Measurements from ENCODE around the gene ARFGEF3. TPM values are rescaled to one million over a fixed set of nuclear protein-coding genes. Genes with fewer than 3 reads are reported as not detected.

Gene ARFGEF3
- total RNA-seq, 1 experiment from 2014 or later, result 7.8 TPM

DNA sequence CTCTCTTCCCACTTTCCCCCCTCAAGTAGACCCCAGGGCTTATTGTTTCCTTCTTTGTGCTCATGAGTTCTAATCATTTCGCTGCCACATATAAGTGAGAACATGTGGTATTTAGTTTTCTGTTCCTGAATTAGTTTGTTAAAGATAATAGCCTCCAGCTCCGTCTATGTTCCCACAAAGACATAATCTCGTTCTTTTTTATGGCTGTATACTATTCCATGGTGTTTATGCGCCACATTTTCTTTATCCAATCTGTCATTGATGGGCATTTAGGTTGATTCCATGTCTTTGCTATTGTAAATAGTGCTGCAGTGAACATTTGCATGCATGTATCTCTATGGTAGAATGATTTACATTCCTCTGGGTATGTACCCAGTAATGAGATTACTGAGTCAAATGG lies 37.6 kb upstream of the ARFGEF3 start:
- Histone ChIP-seq H3K9ac (ENCODE audit: low read length) (no peak overlapping the region), H3F3A (ENCODE audit: low read length, unreplicated experiment) (no peaks in the 10 kb centered on the region), H3K4me1 (ENCODE audit: insufficient read depth, low read length) (no peaks in the 10 kb centered on the region), H3K79me2 (ENCODE audit: low read length) (no peaks in the 10 kb centered on the region), H2AFZ (ENCODE audit: low read length) (no peak overlapping the region), H3K27me3 (ENCODE audit: low read length) (no peaks in the 10 kb centered on the region), H3K4me2 (ENCODE audit: low read length) (no peak overlapping the region), H3K9me3 (ENCODE audit: low read length) (no peaks in the 10 kb centered on the region), H3K9me2 (replicated peaks; ENCODE audit: low read length) (no peaks in the 10 kb centered on the region), H3K27ac (ENCODE audit: low read length) (no peak overlapping the region), H3K4me3 (ENCODE audit: low read length) (no peak overlapping the region), H3K36me3 (ENCODE audit: low read depth, low read length) (no peaks in the 10 kb centered on the region), H4K20me1 (ENCODE audit: low read length) (no peaks in the 10 kb centered on the region)
- no peak for ATAC-seq
- intact Hi-C loops (cut with micrococcal nuclease), result no loop called here
- BruUV-seq (replicated peaks), result no TSS peak
- ChIA-PET POLR2A (ENCODE audit: unreplicated experiment) (no interaction called here), CTCF (interaction anchor here (0.6 kb wide), 1 partner anchor 148 kb away, joined by 3 read pairs; no protein-coding TSS in a partner anchor)
- no peak for DNase-seq
- TF ChIP-seq EZH2phosphoT487 (IDR thresholded peaks at IDR 0.05; ENCODE audit: borderline replicate concordance, low read length) (no peak), EZH2 (IDR thresholded peaks at IDR 0.05; ENCODE audit: low read length, unreplicated experiment) (no peak)
- TF ChIP-seq, protein P1, sequence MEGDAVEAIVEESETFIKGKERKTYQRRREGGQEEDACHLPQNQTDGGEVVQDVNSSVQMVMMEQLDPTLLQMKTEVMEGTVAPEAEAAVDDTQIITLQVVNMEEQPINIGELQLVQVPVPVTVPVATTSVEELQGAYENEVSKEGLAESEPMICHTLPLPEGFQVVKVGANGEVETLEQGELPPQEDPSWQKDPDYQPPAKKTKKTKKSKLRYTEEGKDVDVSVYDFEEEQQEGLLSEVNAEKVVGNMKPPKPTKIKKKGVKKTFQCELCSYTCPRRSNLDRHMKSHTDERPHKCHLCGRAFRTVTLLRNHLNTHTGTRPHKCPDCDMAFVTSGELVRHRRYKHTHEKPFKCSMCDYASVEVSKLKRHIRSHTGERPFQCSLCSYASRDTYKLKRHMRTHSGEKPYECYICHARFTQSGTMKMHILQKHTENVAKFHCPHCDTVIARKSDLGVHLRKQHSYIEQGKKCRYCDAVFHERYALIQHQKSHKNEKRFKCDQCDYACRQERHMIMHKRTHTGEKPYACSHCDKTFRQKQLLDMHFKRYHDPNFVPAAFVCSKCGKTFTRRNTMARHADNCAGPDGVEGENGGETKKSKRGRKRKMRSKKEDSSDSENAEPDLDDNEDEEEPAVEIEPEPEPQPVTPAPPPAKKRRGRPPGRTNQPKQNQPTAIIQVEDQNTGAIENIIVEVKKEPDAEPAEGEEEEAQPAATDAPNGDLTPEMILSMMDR (conservative IDR thresholded peaks at IDR 0.05; ENCODE audit: low read depth, low read length), result no peak

DNA sequence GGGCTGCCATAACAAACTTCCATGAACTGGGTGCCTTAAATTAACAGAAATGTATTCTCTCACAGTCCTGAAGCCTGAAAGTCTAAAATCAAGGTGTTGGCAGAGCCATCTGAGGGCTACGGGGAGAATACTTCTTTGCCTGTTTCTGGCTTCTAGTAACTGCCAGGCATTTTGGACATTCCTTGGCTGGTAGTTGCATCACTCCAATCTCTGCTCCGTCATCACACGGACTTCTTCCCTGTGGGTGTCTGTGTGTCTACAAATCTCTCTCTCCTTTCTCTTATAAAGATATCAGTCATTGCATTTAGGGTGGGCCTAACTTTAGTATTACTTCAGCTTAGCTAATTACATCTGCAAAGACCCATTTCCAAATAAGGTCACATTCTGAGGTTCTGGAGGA lies 33.6 kb upstream of the ARFGEF3 start:
- H3K9ac ChIP-seq (ENCODE audit: low read length), result no peak overlapping the region
- ATAC-seq (no peak), DNase-seq (no peak)
- H3K4me2 ChIP-seq (ENCODE audit: low read length), result no peak overlapping the region
- ChIA-PET CTCF (no interaction called here), POLR2A (ENCODE audit: unreplicated experiment) (no interaction called here)
- no peaks in the 10 kb centered on the region for H4K20me1 ChIP-seq (ENCODE audit: low read length)
- no peak overlapping the region for H3K4me3 ChIP-seq (ENCODE audit: low read length)
- H3K79me2 ChIP-seq (ENCODE audit: low read length), result no peaks in the 10 kb centered on the region
- H3K27me3 ChIP-seq (ENCODE audit: low read length), result no peaks in the 10 kb centered on the region
- H3K4me1 ChIP-seq (ENCODE audit: insufficient read depth, low read length), result no peaks in the 10 kb centered on the region
- H3K36me3 ChIP-seq (ENCODE audit: low read depth, low read length), result no peaks in the 10 kb centered on the region
- no peaks in the 10 kb centered on the region for H3K9me3 ChIP-seq (ENCODE audit: low read length)
- no peaks in the 10 kb centered on the region for H3K9me2 ChIP-seq (replicated peaks; ENCODE audit: low read length)
- H3F3A ChIP-seq (ENCODE audit: low read length, unreplicated experiment), result no peaks in the 10 kb centered on the region
- no TSS peak for BruUV-seq (replicated peaks)
- H2AFZ ChIP-seq (ENCODE audit: low read length), result no peak overlapping the region
- intact Hi-C loops (cut with micrococcal nuclease), result no loop called here
- TF ChIP-seq, protein P1 (conservative IDR thresholded peaks at IDR 0.05; ENCODE audit: low read depth, low read length), result no peak
- no peak for TF ChIP-seq EZH2phosphoT487 (IDR thresholded peaks at IDR 0.05; ENCODE audit: borderline replicate concordance, low read length)
- no peak for TF ChIP-seq EZH2 (IDR thresholded peaks at IDR 0.05; ENCODE audit: low read length, unreplicated experiment)
- no peak overlapping the region for H3K27ac ChIP-seq (ENCODE audit: low read length)

DNA sequence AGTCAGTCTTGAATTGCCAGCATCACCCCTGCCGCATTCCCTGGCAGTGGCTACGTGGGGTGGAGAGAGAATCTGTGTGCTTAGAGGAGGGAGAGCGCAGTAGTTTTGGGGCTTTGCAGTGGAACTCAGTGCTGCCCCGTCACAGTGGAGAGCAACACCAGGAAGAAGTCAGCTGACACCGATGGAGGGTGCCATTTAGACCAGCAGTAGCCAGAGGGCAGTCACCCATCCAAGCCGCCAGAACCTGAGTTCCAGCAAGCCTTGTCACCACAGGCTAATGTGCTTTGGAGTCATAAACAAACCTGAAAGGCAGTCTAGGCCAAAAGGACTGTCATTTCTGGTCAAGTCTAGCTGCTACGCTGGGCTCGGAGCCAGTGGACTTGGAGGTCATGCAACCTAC lies 32.5 kb upstream of the ARFGEF3 start:
- H3K4me1 ChIP-seq (ENCODE audit: insufficient read depth, low read length), result no peaks in the 10 kb centered on the region
- no peak overlapping the region for H3K4me2 ChIP-seq (ENCODE audit: low read length)
- no peaks in the 10 kb centered on the region for H3K79me2 ChIP-seq (ENCODE audit: low read length)
- TF ChIP-seq, protein P1 (conservative IDR thresholded peaks at IDR 0.05; ENCODE audit: low read depth, low read length), result no peak
- TF ChIP-seq EZH2phosphoT487 (IDR thresholded peaks at IDR 0.05; ENCODE audit: borderline replicate concordance, low read length) (no peak), EZH2 (IDR thresholded peaks at IDR 0.05; ENCODE audit: low read length, unreplicated experiment) (no peak)
- DNase-seq (no peak), ATAC-seq (no peak)
- H4K20me1 ChIP-seq (ENCODE audit: low read length), result no peaks in the 10 kb centered on the region
- H3K36me3 ChIP-seq (ENCODE audit: low read depth, low read length), result no peaks in the 10 kb centered on the region
- H3K27me3 ChIP-seq (ENCODE audit: low read length), result no peaks in the 10 kb centered on the region
- H3K9ac ChIP-seq (ENCODE audit: low read length), result no peak overlapping the region
- no peaks in the 10 kb centered on the region for H3F3A ChIP-seq (ENCODE audit: low read length, unreplicated experiment)
- H3K4me3 ChIP-seq (ENCODE audit: low read length), result no peak overlapping the region
- CTCF ChIA-PET, result no interaction called here
- no TSS peak for BruUV-seq (replicated peaks)
- H3K27ac ChIP-seq (ENCODE audit: low read length), result no peak overlapping the region
- intact Hi-C loops (cut with micrococcal nuclease), result no loop called here
- H3K9me2 ChIP-seq (replicated peaks; ENCODE audit: low read length), result no peaks in the 10 kb centered on the region
- H3K9me3 ChIP-seq (ENCODE audit: low read length), result no peaks in the 10 kb centered on the region
- POLR2A ChIA-PET (ENCODE audit: unreplicated experiment), result no interaction called here
- H2AFZ ChIP-seq (ENCODE audit: low read length), result no peak overlapping the region
